ENCODE results near the gene HBA1.
"Not testable (repeated sequence)": the region's sequence is repeated elsewhere in the genome, so short reads cannot be mapped to it uniquely, and the experiment has no call there.

The HBA1 gene

DNA sequence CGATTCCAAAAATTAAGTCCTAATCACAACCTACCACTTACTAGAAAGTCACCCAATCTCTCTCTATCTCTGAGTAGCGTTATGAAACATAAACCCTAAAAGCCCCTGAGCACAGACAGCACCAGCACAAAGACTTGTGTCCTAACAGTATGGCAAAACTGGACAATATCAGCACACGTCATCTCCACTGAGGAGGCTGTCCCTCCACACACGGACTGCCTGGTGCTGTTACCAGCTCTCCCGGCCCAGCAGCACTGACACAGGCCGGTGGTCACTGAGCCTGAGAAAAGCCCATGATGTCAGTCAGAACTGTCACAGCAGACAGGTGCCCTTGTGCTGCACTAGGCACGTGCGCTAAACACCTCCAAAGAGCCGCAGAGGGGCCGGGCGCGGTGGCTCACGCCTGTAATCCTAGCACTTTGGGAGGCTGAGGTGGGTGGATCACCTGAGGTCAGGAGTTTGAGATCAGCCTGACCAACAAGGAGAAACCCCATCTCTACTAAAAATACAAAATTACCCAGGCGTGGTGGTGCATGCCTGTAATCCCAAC is 35.2 kb downstream of the HBA1 start:
- DNase-seq = not testable (repeated sequence)

DNA sequence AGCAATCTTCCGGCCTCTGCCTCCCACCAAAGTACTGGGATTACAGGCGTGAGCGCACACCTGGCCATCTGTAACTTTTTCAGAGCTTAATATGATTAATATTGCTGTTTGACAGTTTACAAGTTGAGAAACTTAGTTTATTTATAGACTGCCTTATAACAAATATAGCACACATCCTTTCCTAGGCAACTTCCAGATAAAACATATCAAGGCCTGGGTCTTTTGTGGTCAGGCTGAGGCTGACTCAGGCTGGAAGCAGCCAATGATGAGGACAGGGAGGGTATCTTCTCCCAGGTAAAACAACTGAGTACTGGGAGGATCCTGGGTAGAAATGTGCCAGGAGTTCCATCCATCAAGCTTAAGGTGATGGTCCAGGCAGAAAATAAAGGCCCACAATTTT is 36.5 kb downstream of the HBA1 start:
- DNase-seq = no peak

- no peak for DNase-seq
Observed at GRCh38 chr16:220021-220420, 43.5 kb downstream of the HBA1 start.
